Neuronal stem cell (in vitro differentiated cells): Measurements from ENCODE around the gene CELSR2.
"Not testable (repeated sequence)": the region's sequence is repeated elsewhere in the genome, so short reads cannot be mapped to it uniquely, and the experiment has no call there.

ENCODE experiments used
- DNase-seq: peaks from one replicate; pipeline ENCODE4 v3.0.0-alpha.2; 2013; ENCODE audit warnings: low spot score
- H2AFZ ChIP-seq: one replicate; pipeline ENCODE4 v1.6.1; 2013; ENCODE audit warnings: mild to moderate bottlenecking, low read length, inconsistent platforms
- H2AK5ac ChIP-seq: 2 replicates; pipeline ENCODE4 v1.6.1; 2013; ENCODE audit warnings: low read depth, mild to moderate bottlenecking, inconsistent platforms, low read length, moderate library complexity, mixed read lengths
- H2BK120ac ChIP-seq: 2 replicates; pipeline ENCODE4 v1.6.1; 2013; ENCODE audit warnings: low read depth, mild to moderate bottlenecking, inconsistent platforms, low read length, moderate library complexity, mixed read lengths
- H2BK12ac ChIP-seq: one replicate; pipeline ENCODE4 v1.6.1; 2013; ENCODE audit warnings: low read length, inconsistent platforms
- H2BK15ac ChIP-seq: 2 replicates; pipeline ENCODE4 v1.6.1; 2013; ENCODE audit warnings: mild to moderate bottlenecking, low read length, inconsistent platforms, mixed read lengths
- H2BK5ac ChIP-seq: one replicate; pipeline ENCODE4 v1.6.1; 2013; ENCODE audit warnings: inconsistent platforms, mild to moderate bottlenecking, low read length, moderate library complexity
- H3K14ac ChIP-seq: one replicate; pipeline ENCODE4 v1.6.1; 2013; ENCODE audit warnings: low read length, inconsistent platforms
- H3K18ac ChIP-seq: 2 replicates; pipeline ENCODE4 v1.6.1; 2013; ENCODE audit warnings: low read length, inconsistent platforms
- H3K23ac ChIP-seq: 2 replicates; pipeline ENCODE4 v1.6.1; 2013; ENCODE audit warnings: low read depth, mild to moderate bottlenecking, mixed read lengths, low read length, inconsistent platforms; ENCODE audit not compliant: poor library complexity
- H3K27ac ChIP-seq: replicated peaks from 3 replicates; pipeline ENCODE4 v1.5.1; 2013; ENCODE audit warnings: low read length, inconsistent platforms
- H3K27me3 ChIP-seq, 3 experiments: 2 replicates each; pipeline ENCODE4 v1.6.1; 2013; ENCODE audit warnings: low read length in 3 of 3, mild to moderate bottlenecking in 2 of 3, inconsistent platforms in 1 of 3, low read depth in 1 of 3, mixed read lengths in 1 of 3, moderate library complexity in 1 of 3; ENCODE audit not compliant: control insufficient read depth in 3 of 3, insufficient read depth in 3 of 3
- H3K36me3 ChIP-seq, 2 donors: replicated peaks in 1 of 2; 2 replicates each; pipeline ENCODE4 v1.6.1; 2013; ENCODE audit warnings: low read length in 2 of 2; ENCODE audit not compliant: control insufficient read depth in 2 of 2, insufficient read depth in 2 of 2
- H3K4ac ChIP-seq: 2 replicates; pipeline ENCODE4 v1.6.1; 2013; ENCODE audit warnings: inconsistent platforms, mild to moderate bottlenecking, low read length, moderate library complexity
- H3K4me1 ChIP-seq, 2 donors: 1 replicate in 1 of 2; 2 replicates in 1 of 2; pipeline ENCODE4 v1.6.1; 2013; ENCODE audit warnings: low read length in 2 of 2, low read depth in 1 of 2; ENCODE audit not compliant: control insufficient read depth in 2 of 2, insufficient read depth in 1 of 2
- H3K4me2 ChIP-seq: one replicate; pipeline ENCODE4 v1.6.1; 2013; ENCODE audit warnings: mild to moderate bottlenecking, low read length, inconsistent platforms; ENCODE audit not compliant: insufficient read depth, poor library complexity, severe bottlenecking
- H3K4me3 ChIP-seq, 2 donors: 2 replicates each; pipeline ENCODE4 v1.5.1; 2013; ENCODE audit warnings: low read length in 2 of 2, mild to moderate bottlenecking in 2 of 2, inconsistent platforms in 1 of 2, moderate library complexity in 1 of 2
- H3K79me1 ChIP-seq: one replicate; pipeline ENCODE4 v1.6.1; 2013; ENCODE audit warnings: low read depth, mild to moderate bottlenecking, inconsistent platforms, low read length, moderate library complexity
- H3K9ac ChIP-seq: one replicate; pipeline ENCODE4 v1.6.1; 2013; ENCODE audit warnings: mild to moderate bottlenecking, low read depth, low read length, inconsistent platforms; ENCODE audit not compliant: poor library complexity
- H3K9me3 ChIP-seq, 2 donors: replicated peaks in 1 of 2; 2 replicates each; pipeline versions ENCODE3 to v1.6.1; 2013; ENCODE audit warnings: low read length in 2 of 2, mild to moderate bottlenecking in 2 of 2, inconsistent platforms in 1 of 2, low read depth in 1 of 2, mixed read lengths in 1 of 2, moderate library complexity in 1 of 2; ENCODE audit not compliant: control insufficient read depth in 2 of 2, insufficient read depth in 1 of 2
- H4K8ac ChIP-seq: one replicate; pipeline ENCODE4 v1.6.1; 2013; ENCODE audit warnings: low read depth, mild to moderate bottlenecking, inconsistent platforms, low read length, moderate library complexity
- H4K91ac ChIP-seq: one replicate; pipeline ENCODE4 v1.6.1; 2013; ENCODE audit warnings: low read length, low read depth, mild to moderate bottlenecking, inconsistent platforms; ENCODE audit not compliant: poor library complexity
- WGBS, 2 donors: extraction: QIAGEN DNeasy Blood & Tissue Kit; methylation state at CpG; one replicate each; pipeline ENCODE4 v1.1.7; 2013; ENCODE audit warnings: missing lambda C conversion rate in 2 of 2, mixed read lengths in 1 of 2; ENCODE audit not compliant: insufficient read length in 2 of 2, insufficient replicate concordance in 1 of 2; ENCODE audit errors: extremely low coverage in 2 of 2; 5-methylcytosine and 5-hydroxymethylcytosine counted together

CELSR2 gene

GRCh38 chr1:109301874-109302273, 52.5 kb downstream of the CELSR2 start:
- peak overlapping the region in 1 of 2 donors; percentile 63 for H3K4me3 ChIP-seq
- H3K18ac ChIP-seq: no peak overlapping the region
- H3K14ac ChIP-seq: no peak overlapping the region
- H3K23ac ChIP-seq: no peak overlapping the region
- no peaks in the 10 kb centered on the region for H3K79me1 ChIP-seq
- H2BK12ac ChIP-seq: no peak overlapping the region
- H4K91ac ChIP-seq: peak overlapping the region; percentile 64
- H2AK5ac ChIP-seq: no peak overlapping the region
- no peaks in the 10 kb centered on the region for H3K27me3 ChIP-seq
- H3K36me3 ChIP-seq: no peaks in the 10 kb centered on the region
- H2BK120ac ChIP-seq: no peak overlapping the region
- H4K8ac ChIP-seq: no peak overlapping the region
- H3K27ac ChIP-seq: no peak overlapping the region
- H3K4me2 ChIP-seq: no peak overlapping the region
- WGBS, 2 donors: 100% methylated on average over 2 of the region's 5 CpGs
- H2BK15ac ChIP-seq: no peak overlapping the region
- DNase-seq: no peak
- H3K4me1 ChIP-seq: peaks cover 12% of the 10 kb centered on the region in 2 donors
- H3K9ac ChIP-seq: no peak overlapping the region
- no peaks in the 10 kb centered on the region for H3K9me3 ChIP-seq
- H2AFZ ChIP-seq: no peak overlapping the region
- H2BK5ac ChIP-seq: no peak overlapping the region
- no peak overlapping the region for H3K4ac ChIP-seq

GRCh38 chr1:109304226-109304920, 55.0 kb downstream of the CELSR2 start:
- Histone ChIP-seq H4K8ac (no peak overlapping the region), H3K23ac (no peak overlapping the region), H3K36me3 (no peaks in the 10 kb centered on the region), H2BK12ac (no peak overlapping the region), H2AFZ (no peak overlapping the region), H3K4me2 (no peak overlapping the region), H3K27ac (no peak overlapping the region), H3K9ac (no peak overlapping the region), H3K18ac (no peak overlapping the region), H2BK15ac (no peak overlapping the region), H3K9me3 (no peaks in the 10 kb centered on the region), H2BK5ac (no peak overlapping the region), H4K91ac (no peak overlapping the region), H3K14ac (no peak overlapping the region), H2AK5ac (no peak overlapping the region), H2BK120ac (no peak overlapping the region), H3K79me1 (no peaks in the 10 kb centered on the region), H3K4me1 (peaks cover 16 to 24% of the 10 kb centered on the region in 2 donors), H3K4me3 (no peak overlapping the region), H3K4ac (no peak overlapping the region), H3K27me3 (no peaks in the 10 kb centered on the region)
- WGBS, 2 donors: no CpG with 5 or more reads among the region's 8 CpGs
- no peak for DNase-seq

- not testable (repeated sequence) for H3K14ac ChIP-seq, H3K4me2 ChIP-seq, H3K23ac ChIP-seq, H3K9ac ChIP-seq, H3K36me3 ChIP-seq, H4K8ac ChIP-seq, H2BK120ac ChIP-seq, H3K79me1 ChIP-seq, H2BK12ac ChIP-seq, H3K27ac ChIP-seq, H3K9me3 ChIP-seq, H4K91ac ChIP-seq, H2AFZ ChIP-seq, H2AK5ac ChIP-seq, H3K4me3 ChIP-seq, DNase-seq, H3K4ac ChIP-seq, H2BK5ac ChIP-seq, H3K27me3 ChIP-seq, H3K18ac ChIP-seq, H2BK15ac ChIP-seq
- no CpG with 5 or more reads among the region's 10 CpGs for WGBS, 2 donors
- H3K4me1 ChIP-seq: peaks cover 14 to 24% of the 10 kb centered on the region in 2 donors
Observed at GRCh38 chr1:109305991-109306390, 56.7 kb downstream of the CELSR2 start.

GRCh38 chr1:109306832-109307273, 57.5 kb downstream of the CELSR2 start, which contains the start of gene MYBPHL:
MYBPHL (minus strand) TSS chr1:109307011; CDS start chr1:109306991, 20 bp downstream.
- no peak for DNase-seq
- Histone ChIP-seq H2BK5ac (no peak within 1 kb of the TSS), H3K4me3 (peak within 1 kb of the TSS in 1 of 2 donors; percentile 4), H3K4me1 (peaks cover 14 to 24% of the 10 kb centered on the region in 2 donors), H3K9me3 (no peaks in the 10 kb centered on the region), H3K36me3 (peaks cover 0 to 9% of the 10 kb centered on the region in 2 donors), H3K9ac (peak within 1 kb of the TSS; percentile 50), H3K23ac (peak within 1 kb of the TSS; percentile 56), H3K18ac (peak within 1 kb of the TSS; percentile 72), H3K4me2 (no peak within 1 kb of the TSS), H3K4ac (peak within 1 kb of the TSS; percentile 8), H3K27me3 (no peaks in the 10 kb centered on the region), H2BK12ac (peak within 1 kb of the TSS; percentile 28), H2AK5ac (peak within 1 kb of the TSS; percentile 27), H2AFZ (no peak within 1 kb of the TSS), H3K27ac (peak within 1 kb of the TSS; percentile 72), H3K14ac (no peak within 1 kb of the TSS), H2BK120ac (no peak within 1 kb of the TSS), H4K8ac (no peak within 1 kb of the TSS), H2BK15ac (no peak within 1 kb of the TSS), H4K91ac (no peak within 1 kb of the TSS), H3K79me1 (no peaks in the 10 kb centered on the region)
- WGBS, 2 donors: no CpG with 5 or more reads among the region's 7 CpGs
